Gastrocnemius medialis (tissue), 4 donors: ENCODE results near the gene UBE2J1.

Source experiments
- POLR2A ChIP-seq, 2 donors: fragments of 450-650 bp; IDR thresholded peaks; one replicate each; pipeline ENCODE4 v1.6.1; 2017; ENCODE audit warnings: antibody characterized with exemption in 2 of 2, mild to moderate bottlenecking in 2 of 2, moderate library complexity in 2 of 2
- TF ChIP-seq, protein P1 (sequence below), 5 experiments: fragments of 450-650 bp in 3 of 5; fragments of 200-600 bp in 2 of 5; sonication (generic) in 2 of 5; IDR thresholded peaks in 4 of 5; conservative IDR thresholded peaks in 1 of 5; 1 replicate in 4 of 5; 2 replicates in 1 of 5; pipeline ENCODE4 v1.5.1; 2016 to 2019; ENCODE audit warnings: antibody characterized with exemption in 5 of 5, mild to moderate bottlenecking in 3 of 5, moderate library complexity in 3 of 5

DNA sequence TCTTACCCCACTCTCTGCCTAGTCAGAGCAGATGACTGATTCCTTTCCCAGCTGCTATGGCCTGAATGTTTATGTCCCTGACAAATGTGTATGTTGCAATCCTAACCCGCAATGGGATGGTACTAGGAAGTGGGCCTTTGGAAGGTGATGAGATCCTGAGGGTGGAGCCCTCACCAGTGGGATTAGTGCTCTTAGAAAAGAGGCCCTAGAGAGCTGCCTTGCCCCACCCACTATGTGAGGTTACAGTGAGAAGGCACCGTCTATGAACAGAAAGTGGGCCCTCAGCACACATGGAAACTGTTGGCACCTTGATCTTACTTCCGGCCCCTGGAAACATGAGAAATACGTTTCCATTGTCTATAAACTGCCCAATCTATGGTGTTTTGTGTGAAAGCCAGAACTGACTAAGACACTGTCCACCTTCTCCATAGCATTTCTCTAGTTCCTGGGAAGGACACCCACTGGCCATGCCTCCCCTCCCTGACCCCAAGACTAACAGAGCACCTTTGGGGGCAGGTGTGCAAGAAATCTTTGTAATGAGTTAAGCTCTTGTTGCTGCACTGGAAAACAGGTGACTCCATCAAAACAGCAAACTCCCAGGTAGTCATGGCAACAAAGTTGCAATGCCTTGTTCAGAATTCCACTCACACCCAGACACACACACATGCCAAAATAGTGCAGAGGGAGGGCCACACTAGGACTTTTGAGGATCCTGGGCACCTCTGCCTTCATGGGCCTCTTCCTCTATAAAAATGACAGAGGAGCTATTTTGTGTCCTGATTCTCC, 53.6 kb downstream of the UBE2J1 start:
- TF ChIP-seq POLR2A (IDR thresholded peaks at IDR 0.05), result no peak
- TF ChIP-seq, protein P1, sequence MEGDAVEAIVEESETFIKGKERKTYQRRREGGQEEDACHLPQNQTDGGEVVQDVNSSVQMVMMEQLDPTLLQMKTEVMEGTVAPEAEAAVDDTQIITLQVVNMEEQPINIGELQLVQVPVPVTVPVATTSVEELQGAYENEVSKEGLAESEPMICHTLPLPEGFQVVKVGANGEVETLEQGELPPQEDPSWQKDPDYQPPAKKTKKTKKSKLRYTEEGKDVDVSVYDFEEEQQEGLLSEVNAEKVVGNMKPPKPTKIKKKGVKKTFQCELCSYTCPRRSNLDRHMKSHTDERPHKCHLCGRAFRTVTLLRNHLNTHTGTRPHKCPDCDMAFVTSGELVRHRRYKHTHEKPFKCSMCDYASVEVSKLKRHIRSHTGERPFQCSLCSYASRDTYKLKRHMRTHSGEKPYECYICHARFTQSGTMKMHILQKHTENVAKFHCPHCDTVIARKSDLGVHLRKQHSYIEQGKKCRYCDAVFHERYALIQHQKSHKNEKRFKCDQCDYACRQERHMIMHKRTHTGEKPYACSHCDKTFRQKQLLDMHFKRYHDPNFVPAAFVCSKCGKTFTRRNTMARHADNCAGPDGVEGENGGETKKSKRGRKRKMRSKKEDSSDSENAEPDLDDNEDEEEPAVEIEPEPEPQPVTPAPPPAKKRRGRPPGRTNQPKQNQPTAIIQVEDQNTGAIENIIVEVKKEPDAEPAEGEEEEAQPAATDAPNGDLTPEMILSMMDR (IDR thresholded peaks at IDR 0.05 in 4 of 5, conservative IDR thresholded peaks at IDR 0.05 in 1 of 5), result no peak
